Iris pigment epithelial cell (primary cell): ENCODE measurements around the gene KHDC3L.

Experiments
- DNase-seq: peaks from one replicate; pipeline ENCODE4 v3.0.0-alpha.2; 2011; ENCODE audit warnings: low read depth

Gene KHDC3L, protein sequence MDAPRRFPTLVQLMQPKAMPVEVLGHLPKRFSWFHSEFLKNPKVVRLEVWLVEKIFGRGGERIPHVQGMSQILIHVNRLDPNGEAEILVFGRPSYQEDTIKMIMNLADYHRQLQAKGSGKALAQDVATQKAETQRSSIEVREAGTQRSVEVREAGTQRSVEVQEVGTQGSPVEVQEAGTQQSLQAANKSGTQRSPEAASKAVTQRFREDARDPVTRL

GRCh38 chr6:73362358-73362757 lies at the start of gene KHDC3L:
Gene KHDC3L (plus strand): TSS chr6:73362658. CDS start chr6:73362730, 72 bp downstream.
- DNase-seq = no peak

DNA sequence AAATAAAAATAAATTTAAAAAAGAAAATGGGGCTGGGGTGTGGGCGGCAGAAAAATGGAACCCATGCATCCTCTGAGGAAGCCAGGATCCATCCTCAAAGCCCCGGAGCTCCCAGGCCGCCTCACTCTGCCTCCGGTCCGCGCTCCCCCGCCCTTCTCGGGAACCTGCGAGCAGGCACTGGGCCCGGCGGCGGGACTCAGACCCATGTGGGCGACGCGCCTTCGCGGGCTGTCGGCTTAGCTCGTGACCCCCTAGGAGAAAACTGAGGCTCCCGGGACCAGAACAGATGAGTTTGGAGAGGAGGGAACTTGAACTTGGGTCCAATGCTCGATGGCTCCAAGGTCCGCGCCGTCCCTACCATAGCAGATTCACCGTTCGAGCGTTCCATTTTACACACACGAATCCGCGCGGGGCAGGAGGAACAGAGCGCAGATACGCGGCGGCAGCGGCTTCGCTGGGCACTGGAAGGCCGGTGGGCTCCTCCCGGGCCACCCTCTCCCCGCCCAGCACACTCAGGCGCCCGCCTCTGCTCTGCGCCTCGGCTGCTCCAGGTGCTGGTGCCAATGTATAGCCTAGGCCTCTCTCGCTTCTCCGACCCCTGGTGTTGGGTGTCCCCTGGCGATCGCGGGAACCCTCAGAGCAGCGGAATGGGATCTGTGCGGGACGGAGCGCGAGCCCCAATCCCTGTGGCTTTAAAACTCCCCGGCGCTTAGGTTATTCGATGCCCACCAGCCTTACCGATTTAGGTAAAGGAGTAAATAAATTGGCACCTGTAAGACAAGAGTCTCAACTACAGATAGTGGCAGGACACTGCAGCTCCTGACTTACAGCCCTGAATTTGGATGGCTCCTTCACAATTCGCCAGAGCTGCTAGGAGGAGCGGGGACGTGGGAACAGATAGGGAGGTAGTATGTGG lies 47.6 kb upstream of the KHDC3L start:
- no peak for DNase-seq

DNA sequence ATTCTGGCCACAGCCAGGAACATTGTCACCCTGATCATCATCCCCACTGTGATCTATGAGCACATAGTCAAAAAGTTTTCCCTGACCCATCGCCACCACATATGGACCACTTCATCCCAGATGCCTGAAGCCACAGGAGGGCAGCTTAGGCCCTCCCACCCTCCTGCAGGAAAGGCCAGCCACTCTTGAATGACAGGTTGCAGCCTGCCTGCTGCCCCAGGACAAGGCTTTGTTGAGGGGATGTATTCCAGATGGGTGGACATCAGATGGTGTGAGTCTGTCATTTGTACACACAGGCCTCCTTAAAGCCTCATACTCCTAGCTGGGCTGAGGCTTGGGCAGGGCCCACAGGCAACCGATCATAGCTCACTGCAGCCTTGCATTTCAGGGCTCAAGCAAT lies 39.1 kb upstream of the KHDC3L start:
- no peak for DNase-seq

GRCh38 chr6:73325656-73326055 lies 36.8 kb upstream of the KHDC3L start:
- DNase-seq = peak; percentile 13

DNA sequence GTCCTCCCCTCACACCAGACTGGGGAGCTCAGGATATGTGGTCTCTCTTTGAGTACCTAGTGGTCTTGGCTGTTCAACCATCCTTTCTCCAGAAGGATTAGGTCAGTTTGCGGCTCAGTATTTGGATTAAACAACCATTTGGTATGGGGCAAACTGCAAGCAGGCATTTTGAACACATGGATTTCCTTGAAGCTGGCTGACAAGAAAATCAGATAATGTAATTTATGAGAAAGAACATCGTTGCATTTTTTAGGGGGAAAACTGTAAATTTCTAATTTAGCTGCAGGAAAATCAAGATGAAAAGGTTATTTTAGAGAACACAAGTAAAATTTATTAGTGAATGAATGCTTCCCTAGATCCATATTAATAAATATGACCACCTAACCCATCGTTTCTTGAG lies 33.7 kb upstream of the KHDC3L start:
- no peak for DNase-seq

GRCh38 chr6:73329201-73329600 lies 33.3 kb upstream of the KHDC3L start:
- DNase-seq = no peak

DNA sequence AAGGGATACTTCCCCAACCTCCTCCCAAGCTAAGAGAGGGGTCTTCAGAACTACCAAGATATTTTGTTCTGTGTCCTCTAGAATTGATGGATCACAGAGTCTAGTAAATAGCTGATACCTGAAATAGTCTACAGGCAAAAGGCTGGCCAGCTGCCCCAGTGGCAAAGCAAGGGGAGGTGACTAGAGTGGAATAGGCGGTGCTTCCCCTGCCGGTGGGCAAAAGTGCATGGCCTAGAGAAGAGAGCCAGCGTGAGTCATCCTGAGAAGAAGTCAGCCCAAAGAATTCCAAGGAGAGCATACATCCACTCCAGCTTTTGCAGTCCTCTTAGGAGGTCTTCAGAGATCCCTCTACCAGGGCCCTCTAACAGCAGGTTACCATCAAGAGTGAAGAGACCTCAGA lies 23.1 kb upstream of the KHDC3L start:
- DNase-seq = no peak

- peak; percentile 28 for DNase-seq
Observed at GRCh38 chr6:73340048-73340447, 22.4 kb upstream of the KHDC3L start.

GRCh38 chr6:73341335-73341734 lies 21.1 kb upstream of the KHDC3L start:
- DNase-seq = no peak

- no peak for DNase-seq
Observed at GRCh38 chr6:73342174-73342573, 20.3 kb upstream of the KHDC3L start.

GRCh38 chr6:73343164-73343563 lies 19.3 kb upstream of the KHDC3L start:
- DNase-seq = no peak

DNA sequence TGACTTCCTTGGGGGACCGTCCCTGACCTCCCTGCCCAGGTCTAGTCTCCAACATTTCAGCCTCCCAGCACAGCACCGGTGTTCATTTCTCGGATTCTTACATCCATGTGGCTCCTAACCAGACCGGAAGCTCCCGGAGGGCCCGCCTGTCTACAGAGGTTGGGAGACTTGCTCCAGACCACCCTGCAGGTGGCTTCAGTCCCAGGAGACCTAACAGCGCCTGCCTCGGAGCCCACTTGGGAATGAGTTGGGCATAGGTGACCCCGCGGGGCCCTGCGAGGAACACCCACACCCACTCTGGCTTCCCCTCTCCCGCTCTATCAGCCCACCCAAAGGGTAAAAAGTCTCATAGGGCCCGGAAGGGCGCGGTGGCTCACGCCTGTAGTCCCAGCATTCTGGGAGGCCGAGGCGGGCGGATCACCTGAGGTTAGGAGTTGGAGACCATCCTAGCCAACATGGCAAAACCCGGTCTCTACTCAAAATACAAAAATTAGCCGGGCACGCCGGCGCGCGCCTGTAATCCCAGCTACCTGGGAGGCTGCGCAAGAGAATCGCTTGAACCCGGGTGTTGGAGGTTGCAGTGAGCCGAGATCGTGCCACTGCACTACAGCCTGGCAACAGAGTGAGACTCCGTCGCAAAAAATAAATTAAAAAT lies 13.8 kb upstream of the KHDC3L start:
- DNase-seq = no peak

DNA sequence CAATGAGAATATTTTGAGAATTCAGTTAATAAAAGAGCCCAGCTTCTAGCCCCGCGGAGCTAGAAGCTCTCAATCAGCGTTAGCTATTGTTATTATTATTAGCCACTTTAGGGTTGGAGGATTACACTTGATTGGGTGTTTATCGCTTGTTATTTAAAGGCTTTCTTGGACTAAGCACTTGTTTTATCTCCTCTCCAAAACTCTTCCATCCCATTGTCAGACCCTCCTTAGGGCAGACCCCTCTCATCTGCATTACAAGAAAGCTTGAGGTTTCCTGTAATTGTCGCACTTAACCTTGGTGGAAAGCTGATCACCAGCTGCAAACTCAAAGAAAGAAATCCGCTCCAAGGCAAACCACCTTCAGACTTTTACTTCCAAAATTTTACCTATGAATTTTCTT lies 13.1 kb upstream of the KHDC3L start:
- no peak for DNase-seq

- no peak for DNase-seq
Observed at GRCh38 chr6:73353636-73354593, 8.5 kb upstream of the KHDC3L start, which contains the start of gene DPPA5. Gene DPPA5 (minus strand): TSS chr6:73354276. CDS start chr6:73354225, 51 bp downstream.

GRCh38 chr6:73362869-73363536 lies 545 bp downstream of the KHDC3L start:
- DNase-seq = no peak

- DNase-seq = no peak
Observed at GRCh38 chr6:73363537-73363875, 1.0 kb downstream of the KHDC3L start.

DNA sequence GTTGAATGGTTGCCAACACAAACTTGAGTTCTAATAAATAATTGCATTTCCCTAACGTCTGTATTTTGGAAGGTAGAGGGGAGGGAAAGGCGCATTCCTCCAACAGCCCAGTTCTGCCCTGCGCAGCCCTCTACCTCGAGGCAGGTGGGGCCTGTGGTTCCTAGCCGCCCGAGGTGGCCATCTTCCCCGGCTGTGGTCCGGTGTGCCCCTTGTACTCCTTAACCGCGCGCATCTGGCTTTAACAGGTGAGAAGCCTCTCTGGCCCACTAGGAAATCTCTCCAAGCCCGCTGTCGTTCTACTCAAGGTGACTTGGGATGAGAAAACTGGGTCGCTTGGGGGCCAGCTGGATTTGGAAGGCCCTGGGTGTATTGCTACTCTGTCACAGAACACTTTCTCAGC lies 1.7 kb downstream of the KHDC3L start:
- DNase-seq = no peak

DNA sequence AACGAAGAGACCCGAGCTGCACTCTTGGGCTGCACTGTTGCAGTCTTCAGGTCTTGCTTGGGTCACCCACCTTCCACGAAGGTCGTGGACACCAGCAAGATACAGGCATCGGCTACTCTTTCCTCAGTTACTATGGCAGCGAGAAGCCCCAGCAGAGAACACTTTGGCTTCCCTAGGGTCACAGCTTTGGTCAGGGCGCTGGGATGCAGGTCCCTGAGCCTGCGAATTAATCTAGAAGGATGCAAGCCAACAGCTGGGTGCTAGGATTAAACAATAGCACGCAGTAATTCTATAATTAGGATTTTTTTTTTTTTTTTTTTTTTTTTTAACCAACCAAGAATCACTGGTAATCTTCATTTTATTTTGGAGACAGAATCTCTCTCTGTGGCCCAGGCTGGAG lies 2.1 kb downstream of the KHDC3L start:
- DNase-seq = no peak

DNA sequence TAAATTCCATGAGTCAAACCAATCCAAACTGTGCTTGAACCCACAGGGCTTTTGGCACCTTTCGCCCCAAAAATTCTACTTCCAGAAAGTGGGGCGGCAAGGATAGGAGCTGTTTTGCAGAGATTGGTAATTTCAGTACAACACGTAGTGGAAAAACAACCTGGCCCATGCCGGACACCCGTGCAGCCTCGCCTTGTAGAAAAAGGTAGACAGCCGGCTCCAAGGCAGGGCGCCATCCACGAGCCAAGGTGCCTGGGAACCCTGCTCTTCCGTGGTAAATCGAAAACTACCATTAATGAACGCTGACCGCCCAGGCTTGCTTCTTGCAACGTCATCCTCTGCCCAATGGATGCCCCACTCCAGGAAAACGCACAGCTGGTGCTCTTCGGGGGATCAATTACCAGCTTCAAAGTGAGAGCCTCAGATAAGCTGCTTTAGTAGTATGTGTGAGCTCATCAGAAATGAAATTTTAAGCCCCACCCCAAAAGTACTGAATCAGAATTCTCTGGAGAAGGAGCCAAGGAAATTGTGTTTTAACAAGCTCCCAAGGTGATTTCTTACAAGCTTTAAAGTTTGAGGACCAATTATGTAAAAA lies 5.4 kb downstream of the KHDC3L start:
- no peak for DNase-seq

DNA sequence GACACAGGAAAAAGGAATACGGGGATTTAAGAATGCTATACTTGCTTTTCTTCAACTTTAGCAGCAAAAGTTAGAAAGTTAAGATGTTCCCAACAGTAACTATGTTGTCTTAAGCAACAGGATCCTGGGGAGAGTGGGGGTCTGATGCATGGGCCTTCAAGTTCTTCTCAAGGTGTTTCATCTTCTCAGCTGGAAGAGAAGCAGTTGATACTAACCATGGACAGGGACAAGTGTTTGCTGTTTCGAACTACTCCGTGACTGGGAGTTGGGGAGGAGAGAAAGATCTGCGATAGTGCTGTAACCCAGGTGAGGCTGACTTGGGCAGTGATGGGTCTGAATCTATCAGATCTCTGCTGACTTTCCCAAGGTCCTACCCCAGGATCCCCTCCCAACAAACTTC lies 6.2 kb downstream of the KHDC3L start:
- no peak for DNase-seq

- DNase-seq = no peak
Observed at GRCh38 chr6:73369157-73369556, 6.7 kb downstream of the KHDC3L start.
